Adrenal gland (tissue), 12 donors: ENCODE results near the gene CALB2. TPM values are rescaled to one million over a fixed set of nuclear protein-coding genes. Genes with fewer than 3 reads are reported as not detected.

Experiments
- DNase-seq, 7 donors: peaks; one replicate each; pipeline ENCODE4 v3.0.0-alpha.2; 2019 to 2020
- H3K27ac ChIP-seq, 5 donors: fragments of 200-600 bp; sonication (generic) in 4 of 5; 1 replicate in 3 of 5; 2 replicates in 2 of 5; pipeline versions ENCODE4 v1.5.1 to v1.8.0; 2016 to 2020; ENCODE audit warnings: mild to moderate bottlenecking in 1 of 5
- H3K27me3 ChIP-seq: fragments of 200-600 bp; 2 replicates; pipeline ENCODE4 v1.8.0; 2021
- H3K36me3 ChIP-seq, 2 donors: fragments of 200-600 bp; replicated peaks in 1 of 2; 1 replicate in 1 of 2; 2 replicates in 1 of 2; pipeline versions ENCODE4 v1.5.1 to v1.8.0; 2018 to 2022
- H3K4me1 ChIP-seq, 2 donors: fragments of 200-600 bp; replicated peaks in 1 of 2; 1 replicate in 1 of 2; 2 replicates in 1 of 2; pipeline versions ENCODE4 v1.5.1 to v1.8.0; 2018 to 2021
- H3K4me3 ChIP-seq, 4 donors: fragments of 200-600 bp; sonication (generic) in 3 of 4; one replicate each; pipeline ENCODE4 v1.5.1; 2016 to 2018
- H3K9me3 ChIP-seq, 3 donors: fragments of 200-600 bp; sonication (generic) in 1 of 3; replicated peaks in 1 of 3; 1 replicate in 2 of 3; 2 replicates in 1 of 3; pipeline versions ENCODE4 v1.5.1 to v1.8.0; 2016 to 2021
- POLR2A ChIP-seq, 2 donors: fragments of 450-650 bp; IDR thresholded peaks; one replicate each; pipeline ENCODE4 v1.6.1; 2017; ENCODE audit warnings: antibody characterized with exemption in 2 of 2, mild to moderate bottlenecking in 2 of 2, moderate library complexity in 1 of 2
- WGBS, 4 donors: extraction: QIAGEN DNeasy Blood & Tissue Kit in 2 of 4; methylation state at CpG; one replicate each; pipeline versions ENCODE4 v1.1.5 to v1.1.7; 2013 to 2017; 5-methylcytosine and 5-hydroxymethylcytosine counted together
- intact Hi-C, 2 donors: fragments of 100-400 bp; cut with DNase I; formaldehyde crosslinking; loops; one replicate each; pipeline versions ENCODE4 v1.14.1 to v1.15.0; 2022 to 2023
- polyA plus RNA-seq, 3 donors: library from polyadenylated mRNA; stranded (reverse); fragments of 200-250 nt in 2 of 3; fragments of 350-450 nt in 1 of 3; fragmentation: Illumina TruSeq in 1 of 3; extraction: RNeasy Lipid Tissue Mini Kit (QIAGEN cat#74804) in 1 of 3; gene quantifications; one replicate each; pipeline ENCODE4 v1.2.3, GENCODE V29; 2013 to 2014
- total RNA-seq, 9 donors: library from RNA; depleted of rRNA in 4 of 9; stranded (reverse); fragments of >200 nt in 4 of 9; fragments of 120-200 nt in 1 of 9; fragmentation: NEBNext Ultra II Directional in 1 of 9; extraction: Animal tissue kit (Norgen Biotek cat#: 25700) in 1 of 9; gene quantifications; one replicate each; pipeline versions ENCODE4 v1.1.0 to v1.2.4, GENCODE V29; 2013 to 2023
- TF ChIP-seq, protein P1 (sequence below), 6 experiments: fragments of 450-650 bp in 4 of 6; fragments of 200-600 bp in 2 of 6; sonication (generic) in 1 of 6; IDR thresholded peaks; 1 replicate in 5 of 6; 2 replicates in 1 of 6; pipeline versions ENCODE4 v1.5.1 to v1.8.0; 2016 to 2021; ENCODE audit warnings: antibody characterized with exemption in 6 of 6, mild to moderate bottlenecking in 2 of 6, moderate library complexity in 1 of 6
- donor health status: healthy with polysubstance abuse.
- donor health status: Bipolar disorder and iron deficiency.
- donor health status: DM: yes; HTN: yes; CAD: no.
- donor health status: DM: no; HTN: no; CAD: no.
- donor health status: DM: no; HTN: no; CAD: no.
- donor health status: DM: yes; HTN: yes; CAD: no.

Gene CALB2
- total and polyA plus RNA-seq, 12 donors, result 0.83 to 68.5 (median 33.0) TPM

DNA sequence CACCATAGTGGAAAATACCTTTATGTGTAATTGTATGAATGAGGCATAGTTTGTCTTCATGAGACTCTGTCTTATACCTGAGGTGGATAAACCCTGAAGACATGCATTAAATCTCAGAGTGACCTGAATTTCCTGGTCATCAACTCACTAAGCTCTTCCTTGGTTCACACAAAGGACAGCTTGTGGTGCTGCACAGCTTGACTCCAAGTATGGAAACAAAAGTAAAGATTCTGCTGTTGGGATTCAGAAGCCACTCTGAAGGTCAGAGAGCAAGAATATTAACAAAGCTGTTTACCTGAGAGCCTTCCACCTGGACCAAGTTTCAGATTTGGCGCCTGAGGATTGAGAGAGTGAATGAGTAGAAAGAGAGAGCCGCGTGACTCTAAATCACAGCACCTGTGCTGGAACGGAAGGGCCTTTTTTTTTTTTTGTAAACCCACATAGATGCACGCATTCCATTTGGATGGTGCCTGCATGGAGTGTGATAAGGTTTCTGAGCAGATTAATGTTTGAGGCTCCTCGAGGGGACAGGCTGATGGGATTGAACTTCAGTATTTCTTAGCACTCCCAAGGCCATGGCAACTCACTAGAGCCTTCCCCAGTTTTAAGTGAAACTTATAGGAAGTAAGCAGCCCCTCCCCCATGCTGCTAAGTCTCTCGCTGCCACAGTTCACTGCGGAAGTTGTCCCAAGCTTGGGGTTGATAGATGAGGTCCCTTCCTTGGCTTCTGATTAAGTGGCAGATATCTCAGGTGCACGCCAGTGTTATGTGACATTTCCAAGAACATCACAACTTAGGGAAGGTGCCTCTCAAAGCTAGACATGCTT is 28.7 kb downstream of the CALB2 start:
- H3K4me3 ChIP-seq, result no peak overlapping the region
- H3K4me1 ChIP-seq, result no peaks in the 10 kb centered on the region
- WGBS, 4 donors, result 34 to 58% (median 37%) methylated on average over 6 to 9 of the region's 9 CpGs
- H3K27me3 ChIP-seq, result no peaks in the 10 kb centered on the region
- intact Hi-C loops, result no loop called here
- H3K27ac ChIP-seq, result no peak overlapping the region
- H3K9me3 ChIP-seq, result no peaks in the 10 kb centered on the region
- peak in 1 of 7 donors; percentile 8 for DNase-seq
- no peak for TF ChIP-seq POLR2A (IDR thresholded peaks at IDR 0.05)
- TF ChIP-seq, protein P1, sequence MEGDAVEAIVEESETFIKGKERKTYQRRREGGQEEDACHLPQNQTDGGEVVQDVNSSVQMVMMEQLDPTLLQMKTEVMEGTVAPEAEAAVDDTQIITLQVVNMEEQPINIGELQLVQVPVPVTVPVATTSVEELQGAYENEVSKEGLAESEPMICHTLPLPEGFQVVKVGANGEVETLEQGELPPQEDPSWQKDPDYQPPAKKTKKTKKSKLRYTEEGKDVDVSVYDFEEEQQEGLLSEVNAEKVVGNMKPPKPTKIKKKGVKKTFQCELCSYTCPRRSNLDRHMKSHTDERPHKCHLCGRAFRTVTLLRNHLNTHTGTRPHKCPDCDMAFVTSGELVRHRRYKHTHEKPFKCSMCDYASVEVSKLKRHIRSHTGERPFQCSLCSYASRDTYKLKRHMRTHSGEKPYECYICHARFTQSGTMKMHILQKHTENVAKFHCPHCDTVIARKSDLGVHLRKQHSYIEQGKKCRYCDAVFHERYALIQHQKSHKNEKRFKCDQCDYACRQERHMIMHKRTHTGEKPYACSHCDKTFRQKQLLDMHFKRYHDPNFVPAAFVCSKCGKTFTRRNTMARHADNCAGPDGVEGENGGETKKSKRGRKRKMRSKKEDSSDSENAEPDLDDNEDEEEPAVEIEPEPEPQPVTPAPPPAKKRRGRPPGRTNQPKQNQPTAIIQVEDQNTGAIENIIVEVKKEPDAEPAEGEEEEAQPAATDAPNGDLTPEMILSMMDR (IDR thresholded peaks at IDR 0.05), result no peak
- H3K36me3 ChIP-seq, result no peaks in the 10 kb centered on the region

DNA sequence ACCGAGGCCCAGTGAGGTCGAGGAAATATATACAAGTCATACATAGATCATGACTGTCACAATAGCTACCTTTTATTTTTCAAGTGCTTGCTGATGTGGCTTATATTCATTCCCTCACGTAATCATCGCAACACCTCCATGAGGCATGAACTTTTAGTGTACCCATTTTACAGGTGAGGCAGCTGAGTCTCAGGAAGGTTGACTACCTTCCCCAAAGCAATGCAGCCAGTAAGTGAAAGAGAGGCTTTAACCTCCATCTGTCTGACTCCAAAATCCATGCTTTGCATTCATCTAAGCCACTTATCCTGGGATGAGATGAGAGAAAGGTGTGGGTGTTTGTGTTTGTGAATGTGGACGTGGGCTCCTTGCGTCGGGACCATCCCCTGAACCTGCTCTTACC is 30.8 kb downstream of the CALB2 start:
- Histone ChIP-seq H3K36me3 (no peaks in the 10 kb centered on the region), H3K27ac (no peak overlapping the region), H3K4me1 (no peaks in the 10 kb centered on the region), H3K27me3 (no peaks in the 10 kb centered on the region), H3K9me3 (no peaks in the 10 kb centered on the region), H3K4me3 (no peak overlapping the region)
- TF ChIP-seq, protein P1 (IDR thresholded peaks at IDR 0.05), result no peak
- no peak for TF ChIP-seq POLR2A (IDR thresholded peaks at IDR 0.05)
- DNase-seq, result no peak
- intact Hi-C loops, result no loop called here
- WGBS, 4 donors, result 69 to 85% (median 73%) methylated on average over 7 of the region's 7 CpGs

DNA sequence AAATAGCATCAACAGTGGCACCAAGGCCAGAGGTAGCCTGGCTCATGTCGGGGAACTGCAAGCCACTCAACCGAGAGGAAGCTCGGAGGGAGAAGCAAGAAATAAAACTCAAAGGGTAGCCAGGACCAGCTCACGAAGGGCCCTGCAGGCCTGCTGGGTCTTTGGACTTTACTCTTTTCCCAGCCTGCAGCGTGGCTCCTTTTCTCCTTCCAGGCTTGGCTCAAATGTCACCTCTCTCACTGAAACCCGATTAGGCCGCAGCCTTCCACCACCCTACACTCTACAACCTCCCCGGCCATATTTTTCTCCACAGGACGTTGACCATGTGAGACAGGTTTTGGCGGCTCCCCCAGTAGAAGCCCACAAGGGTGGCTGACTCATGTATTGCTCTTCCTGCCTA is 38.1 kb downstream of the CALB2 start:
- no peak overlapping the region for H3K4me3 ChIP-seq
- H3K27ac ChIP-seq, result no peak overlapping the region
- WGBS, 4 donors, result 59 to 80% (median 73%) methylated on average over 10 of the region's 10 CpGs
- H3K4me1 ChIP-seq, result no peaks in the 10 kb centered on the region
- no peak for TF ChIP-seq POLR2A (IDR thresholded peaks at IDR 0.05)
- TF ChIP-seq, protein P1 (IDR thresholded peaks at IDR 0.05), result no peak
- DNase-seq, result no peak
- H3K9me3 ChIP-seq, result no peaks in the 10 kb centered on the region
- intact Hi-C loops, result no loop called here
- peaks cover 4% of the 10 kb centered on the region for H3K27me3 ChIP-seq
- H3K36me3 ChIP-seq, result no peaks in the 10 kb centered on the region

GRCh38 chr16:71399801-71400563 is 41.5 kb downstream of the CALB2 start:
- Histone ChIP-seq H3K36me3 (no peaks in the 10 kb centered on the region), H3K4me3 (no peak overlapping the region), H3K4me1 (no peaks in the 10 kb centered on the region), H3K9me3 (no peaks in the 10 kb centered on the region), H3K27ac (no peak overlapping the region), H3K27me3 (peaks cover 4% of the 10 kb centered on the region)
- DNase-seq, result no peak
- intact Hi-C loops, result no loop called here
- 73 to 85% (median 78%) methylated on average over 11 of the region's 11 CpGs for WGBS, 4 donors
- TF ChIP-seq, protein P1 (IDR thresholded peaks at IDR 0.05), result no peak
- no peak for TF ChIP-seq POLR2A (IDR thresholded peaks at IDR 0.05)
